Activated naive CD4-positive, alpha-beta T cell treated with Interleukin-2 at 50 U/mL for 16 hours (primary cell): Measurements from ENCODE around the gene SLC8B1.
"Not testable (repeated sequence)": the region's sequence is repeated elsewhere in the genome, so short reads cannot be mapped to it uniquely, and the experiment has no call there.

Experiments
- DNase-seq: peaks from one replicate; pipeline ENCODE4 v3.0.0-alpha.2; 2020

The SLC8B1 gene

DNA sequence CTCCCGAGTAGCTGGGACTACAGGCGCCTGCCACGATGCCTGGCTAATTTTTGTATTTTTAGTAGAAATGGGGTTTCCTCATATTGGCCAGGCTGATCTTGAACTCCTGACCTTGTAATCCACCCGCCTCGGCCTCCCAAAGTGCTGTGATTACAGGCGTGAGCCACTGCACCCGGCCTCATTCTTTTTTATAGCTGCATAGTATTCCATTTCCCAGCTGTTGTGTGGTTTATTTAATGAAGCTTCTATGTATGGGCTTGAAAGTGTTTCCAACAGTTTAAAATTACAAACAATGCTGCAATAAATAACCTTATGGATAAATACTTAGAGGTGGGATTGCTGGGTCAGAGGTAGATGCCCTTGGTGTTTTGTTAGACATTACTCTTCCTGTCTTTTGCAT lies 19.3 kb upstream of the SLC8B1 start:
- DNase-seq, result not testable (repeated sequence)

DNA sequence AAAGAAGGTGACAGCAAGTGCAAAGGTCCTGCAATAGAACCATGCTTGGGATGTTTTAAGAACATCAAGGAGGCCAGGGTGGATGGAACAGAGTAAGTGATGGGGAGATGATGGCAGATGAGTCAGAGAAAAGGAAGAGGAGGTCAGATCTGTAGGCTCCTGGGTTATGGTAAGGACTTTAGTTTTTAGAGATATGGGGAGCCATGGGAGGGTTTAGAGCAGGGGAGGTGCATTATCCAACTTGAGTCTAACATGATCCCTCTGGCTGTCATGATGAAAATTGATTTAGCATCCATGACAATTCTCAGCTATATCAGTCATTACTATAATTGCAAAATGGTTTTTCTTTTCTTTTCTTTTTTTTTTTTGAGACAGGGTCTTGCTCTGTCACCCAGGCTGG lies 16.2 kb upstream of the SLC8B1 start:
- no peak for DNase-seq

DNA sequence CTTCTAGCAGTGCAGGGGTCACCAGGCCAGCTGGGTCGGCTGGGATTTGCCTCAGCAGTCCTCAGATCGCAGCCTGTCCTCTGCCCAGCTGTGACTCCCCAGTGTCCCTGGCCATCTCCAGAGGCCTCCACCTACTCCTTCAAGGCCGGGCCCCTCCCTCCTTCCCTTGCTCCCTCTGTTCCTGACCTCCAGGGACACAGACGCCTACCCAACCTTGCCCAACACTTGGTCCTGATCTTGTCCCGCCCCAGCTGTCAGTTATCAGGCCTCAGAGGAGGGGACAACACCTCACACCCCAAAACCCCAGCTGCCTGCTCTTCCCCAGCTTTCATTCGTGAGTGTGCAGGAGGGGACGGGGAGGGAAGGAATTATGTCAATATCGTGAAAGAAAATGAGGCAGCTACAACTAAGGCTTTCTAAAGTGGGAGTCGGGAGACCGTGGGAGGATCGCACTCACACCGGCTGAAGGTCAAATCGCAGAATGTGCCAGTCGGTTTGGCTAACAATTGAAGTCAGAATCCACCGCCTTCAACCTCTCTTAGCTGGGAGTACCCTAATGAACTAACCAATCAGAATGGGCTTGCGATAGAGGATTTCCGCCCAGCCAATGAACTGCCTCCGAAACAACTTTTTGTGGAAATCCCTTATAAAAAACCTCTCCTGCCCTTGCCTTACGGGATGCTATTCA lies 14.1 kb upstream of the SLC8B1 start:
- DNase-seq, result no peak

DNA sequence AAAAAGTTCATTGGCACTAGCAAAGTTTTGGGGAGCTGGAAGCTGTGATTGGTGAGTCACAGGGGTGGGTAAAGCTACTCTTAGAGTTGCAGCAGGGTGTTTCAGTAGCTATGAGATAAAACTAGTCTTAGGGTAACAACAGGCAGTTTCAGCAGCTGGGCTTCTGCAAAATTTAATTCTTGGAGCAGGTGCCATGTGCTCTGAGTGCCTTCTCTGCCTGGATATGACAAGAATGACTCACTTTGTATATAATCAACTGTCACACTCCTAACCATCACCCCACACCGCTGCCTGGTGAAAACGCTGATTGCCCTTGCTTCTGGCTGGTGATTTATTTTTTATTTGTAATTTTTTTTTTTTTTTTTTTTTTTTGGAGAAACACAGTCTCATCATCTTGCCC lies 13.0 kb upstream of the SLC8B1 start:
- no peak for DNase-seq

DNA sequence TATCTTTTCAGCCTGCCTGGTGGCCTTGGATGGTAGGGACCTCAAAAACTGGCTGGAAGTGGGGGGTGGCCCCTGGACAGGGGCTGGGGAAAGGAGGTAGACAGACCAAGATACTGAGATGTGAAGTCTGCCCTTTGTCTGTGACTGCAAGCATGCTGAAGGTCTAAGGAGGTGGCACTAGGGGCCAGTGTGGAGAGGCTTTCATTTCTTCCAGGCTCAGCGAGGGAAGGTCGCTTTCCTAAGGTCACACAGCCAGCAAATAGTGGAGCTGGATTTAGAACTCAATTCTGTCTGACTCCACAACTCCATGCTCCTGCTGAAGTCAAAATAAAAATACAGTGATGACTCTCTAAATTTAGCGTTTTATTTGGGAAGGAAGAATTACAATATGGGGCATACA lies 12.2 kb upstream of the SLC8B1 start:
- DNase-seq, result no peak

DNA sequence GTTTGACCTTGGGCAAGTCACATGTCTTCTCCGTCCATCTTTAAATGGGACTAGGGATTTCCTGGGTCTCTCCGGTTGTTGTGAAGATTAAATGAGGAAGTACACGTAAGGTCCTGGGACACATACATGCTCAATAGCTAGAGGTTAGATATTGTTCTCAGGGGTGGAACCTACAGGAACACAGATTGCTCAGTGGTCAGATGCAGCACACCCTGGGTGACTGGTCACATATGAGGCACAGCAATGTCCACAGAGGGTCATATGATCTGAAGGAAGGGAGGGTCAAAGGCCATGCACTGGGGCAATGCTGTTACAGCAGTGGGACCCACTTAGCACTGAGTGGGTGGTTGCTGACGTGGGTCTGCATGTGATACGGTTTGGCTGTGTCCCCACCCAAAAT lies 11.4 kb upstream of the SLC8B1 start:
- no peak for DNase-seq

DNA sequence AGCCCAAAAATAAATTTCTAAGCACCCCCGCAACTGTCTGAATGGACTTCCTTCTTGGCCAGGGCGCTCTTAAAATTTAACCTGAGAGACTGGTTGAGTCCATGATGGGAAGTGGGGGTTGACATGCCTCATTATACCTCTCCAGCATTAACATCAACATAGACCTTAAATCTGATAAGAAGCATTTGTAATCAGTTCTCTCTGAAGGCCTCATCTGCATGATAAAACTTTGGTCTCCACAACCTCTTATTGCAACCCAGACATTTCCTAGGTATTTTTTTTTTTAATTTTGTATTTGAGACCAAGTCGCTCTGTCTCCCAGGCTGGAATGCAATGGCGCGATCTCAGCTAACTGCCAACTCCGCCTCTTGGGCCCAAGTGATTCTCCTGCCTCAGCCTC lies 10.4 kb upstream of the SLC8B1 start:
- no peak for DNase-seq

DNA sequence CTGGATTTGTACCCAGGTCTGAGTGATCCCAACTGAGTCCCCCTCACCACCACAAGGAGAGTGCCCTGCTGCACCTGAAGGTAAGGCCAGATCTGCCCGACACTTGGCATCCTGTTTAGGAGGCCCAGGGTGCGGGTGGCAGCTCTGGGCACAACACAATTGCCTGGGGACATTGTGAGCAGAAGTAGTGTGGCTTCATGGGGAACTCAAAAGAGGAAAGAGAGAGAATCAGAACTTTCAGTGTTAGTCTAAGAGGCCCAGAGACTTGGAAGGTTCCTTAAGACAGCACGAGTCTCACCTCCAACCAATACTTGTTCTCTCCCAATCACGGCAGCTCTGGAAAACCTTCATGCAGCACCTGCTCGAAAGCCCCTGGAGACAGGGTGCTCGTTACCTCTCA lies 6.6 kb upstream of the SLC8B1 start:
- no peak for DNase-seq

DNA sequence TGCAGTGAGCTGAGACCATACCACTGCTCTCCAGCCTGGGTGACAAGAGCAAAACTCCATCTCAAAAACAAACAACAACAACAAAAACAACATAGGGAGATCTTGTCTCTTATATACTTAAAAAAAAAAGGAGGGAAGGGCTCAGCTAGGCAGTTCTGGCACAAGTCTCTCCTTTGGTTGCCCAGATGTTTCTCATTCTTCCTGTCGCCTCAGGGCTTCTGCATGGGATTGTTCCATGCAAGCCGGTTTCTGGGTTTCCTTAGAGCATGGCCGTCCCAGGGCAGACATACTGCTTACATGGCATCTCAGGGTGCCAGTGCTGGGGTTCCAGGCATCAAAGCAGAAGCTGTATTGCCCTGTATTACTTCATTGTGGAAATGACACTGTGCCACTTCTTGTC lies 5.2 kb upstream of the SLC8B1 start:
- DNase-seq, result no peak

DNA sequence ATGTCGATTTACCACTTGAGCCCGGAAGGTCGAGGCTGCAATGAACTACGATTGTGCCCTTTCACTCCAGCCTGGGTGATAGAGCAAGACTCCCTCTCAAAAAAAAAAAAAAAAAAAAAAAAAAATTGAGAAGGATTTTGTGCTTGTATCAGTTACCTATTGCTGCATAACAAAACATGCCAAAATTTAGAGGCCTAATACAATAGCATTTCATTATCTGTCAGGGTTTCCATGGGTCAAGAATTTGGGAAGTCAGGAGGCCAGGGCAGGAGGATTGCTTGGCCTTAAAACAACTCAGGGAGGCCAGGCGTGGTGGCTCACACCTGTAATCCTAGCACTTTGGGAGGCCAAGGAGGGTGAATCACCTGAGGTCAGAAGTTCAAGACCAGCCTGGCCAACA lies 4.6 kb upstream of the SLC8B1 start:
- DNase-seq, result no peak

DNA sequence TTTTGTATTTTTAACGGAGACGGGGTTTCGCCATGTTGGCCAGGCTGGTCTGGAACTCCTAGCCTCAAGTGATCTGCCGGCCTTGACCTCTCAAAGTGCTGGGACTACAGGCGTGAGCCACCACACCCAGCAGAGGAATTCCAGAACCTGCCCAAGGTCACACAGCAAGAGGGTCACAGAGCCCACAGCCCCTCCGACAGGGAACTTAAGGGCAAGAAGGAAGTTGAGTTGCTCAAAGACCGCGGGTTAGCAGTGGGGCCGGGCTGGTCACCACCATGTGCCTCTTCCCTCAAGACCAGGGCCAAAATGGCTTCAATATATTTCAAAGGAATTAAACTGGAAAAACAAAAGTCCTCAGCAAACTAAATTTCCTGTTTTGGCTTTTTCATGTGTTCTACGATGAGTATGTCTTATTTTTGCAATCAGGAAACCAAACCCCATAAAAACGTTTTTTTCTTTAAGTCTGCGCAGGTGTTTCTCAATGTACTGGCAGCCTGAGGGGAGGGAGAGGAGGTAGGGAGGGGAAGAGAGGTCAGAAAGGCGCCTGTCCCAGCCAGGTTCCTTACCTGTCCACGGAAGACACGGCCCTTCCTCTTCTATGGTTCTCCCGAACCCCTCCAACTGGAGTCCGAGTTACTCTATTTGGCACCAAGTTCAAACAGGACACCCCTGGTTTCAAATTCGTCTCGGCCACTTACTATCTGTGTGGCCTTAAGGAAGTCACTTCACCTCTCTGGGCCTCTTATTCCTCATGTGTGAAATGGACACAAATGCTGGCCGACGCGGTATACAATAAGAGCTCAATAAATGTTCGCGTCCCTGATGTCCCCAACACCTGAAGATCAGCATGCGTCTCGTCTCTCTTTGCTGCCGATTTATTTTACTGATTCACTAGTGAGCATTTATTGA lies 778 bp downstream of the SLC8B1 start:
- no peak for DNase-seq

DNA sequence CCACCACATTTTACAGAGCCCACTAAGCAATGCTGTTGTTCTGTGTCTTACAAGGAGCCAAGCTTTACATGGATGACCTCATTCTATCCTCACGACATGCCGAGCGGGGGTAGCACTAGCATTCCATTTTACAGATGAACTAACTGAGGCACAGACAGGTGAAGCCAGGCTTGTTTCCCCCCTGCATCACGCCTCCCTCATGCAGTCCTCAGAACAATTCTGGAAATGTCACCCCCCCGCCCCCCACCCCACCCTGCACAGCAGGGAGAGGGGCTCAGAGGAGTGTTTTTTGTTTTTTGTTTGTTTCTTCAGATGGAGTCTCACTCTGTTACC lies 1.5 kb downstream of the SLC8B1 start:
- DNase-seq, result no peak

DNA sequence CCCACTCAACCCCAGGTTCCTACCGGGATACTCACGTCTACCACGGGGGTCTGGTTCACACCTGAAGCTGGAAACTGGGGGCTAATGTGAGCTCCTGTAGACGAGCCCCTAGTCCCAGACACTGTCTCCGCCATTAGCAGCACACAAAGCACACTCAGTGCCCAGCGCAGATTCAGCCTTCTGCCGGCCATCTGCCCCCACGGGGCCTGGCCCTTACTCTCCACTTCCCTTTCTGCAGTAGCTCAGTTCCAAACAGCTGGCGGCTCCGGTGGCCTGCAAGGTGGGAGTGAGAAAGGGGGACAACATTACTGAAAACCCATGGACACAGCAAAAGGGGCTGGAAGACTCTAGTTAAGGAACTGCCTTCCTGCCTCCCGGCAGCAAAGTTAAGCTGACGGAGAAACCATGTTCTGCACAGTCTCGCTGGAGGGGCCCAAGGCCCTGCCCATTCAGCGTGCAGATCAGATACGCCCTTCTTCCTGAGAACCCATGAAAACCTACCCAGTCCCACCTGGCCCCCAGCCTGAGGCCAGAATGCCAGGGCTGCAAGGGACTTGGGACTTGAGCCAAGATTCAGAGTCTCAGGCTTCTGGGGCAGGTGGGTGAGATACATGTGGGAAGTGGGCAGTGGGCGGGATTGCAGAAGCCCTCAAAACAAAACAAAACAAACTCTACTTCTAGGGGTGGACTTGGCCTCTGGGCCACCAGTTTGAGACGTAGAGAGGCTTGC lies 2.1 kb downstream of the SLC8B1 start:
- DNase-seq, result no peak

DNA sequence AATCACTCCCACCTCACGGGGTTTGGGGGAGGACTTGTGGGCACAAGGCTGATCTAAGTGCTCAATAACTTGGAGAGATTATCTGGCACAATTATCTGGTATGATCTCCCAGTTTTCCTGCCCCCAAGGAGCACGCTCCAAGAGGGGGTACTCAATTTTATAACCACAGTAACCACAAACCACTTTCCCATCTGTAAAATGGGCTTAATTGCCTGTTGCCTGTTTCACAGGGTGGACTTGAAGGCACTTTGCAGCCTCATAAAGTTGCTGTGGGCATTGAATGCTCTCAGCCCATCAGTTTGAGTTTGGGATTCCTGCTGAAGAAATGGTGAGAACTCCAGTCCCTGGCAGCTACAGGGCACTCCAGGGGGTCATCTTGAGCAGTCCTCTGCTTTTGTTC lies 4.4 kb downstream of the SLC8B1 start:
- no peak for DNase-seq

DNA sequence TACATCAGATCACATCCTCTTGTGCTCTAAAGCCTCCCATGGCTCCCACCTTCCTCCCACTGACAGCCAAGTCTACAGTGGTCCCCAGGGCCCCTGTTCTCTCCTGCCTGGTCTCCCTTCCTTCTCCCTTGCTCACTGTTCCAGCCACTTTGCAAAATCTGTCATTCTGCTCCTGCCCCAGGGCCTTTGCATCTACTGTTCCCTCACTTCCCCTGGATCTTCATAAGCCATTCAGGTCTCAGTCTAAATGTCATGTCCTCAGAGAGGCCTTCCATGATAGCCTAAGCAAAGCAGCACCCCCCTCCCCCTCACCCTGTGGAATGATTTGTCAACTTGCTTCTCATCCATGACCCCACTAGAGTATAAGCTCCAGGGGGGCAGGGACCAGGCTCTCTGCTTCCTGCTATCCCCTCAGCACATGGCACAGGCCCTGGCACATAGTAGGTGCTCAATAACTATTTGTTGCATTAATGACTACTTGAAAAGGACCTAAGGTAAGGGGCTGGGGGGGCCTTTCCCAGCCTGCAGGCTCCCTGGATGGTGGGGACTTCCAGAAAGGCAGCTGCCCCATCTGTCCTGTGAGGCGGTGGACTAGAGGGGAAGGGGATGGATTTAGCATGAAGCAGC lies 5.0 kb downstream of the SLC8B1 start:
- no peak for DNase-seq

DNA sequence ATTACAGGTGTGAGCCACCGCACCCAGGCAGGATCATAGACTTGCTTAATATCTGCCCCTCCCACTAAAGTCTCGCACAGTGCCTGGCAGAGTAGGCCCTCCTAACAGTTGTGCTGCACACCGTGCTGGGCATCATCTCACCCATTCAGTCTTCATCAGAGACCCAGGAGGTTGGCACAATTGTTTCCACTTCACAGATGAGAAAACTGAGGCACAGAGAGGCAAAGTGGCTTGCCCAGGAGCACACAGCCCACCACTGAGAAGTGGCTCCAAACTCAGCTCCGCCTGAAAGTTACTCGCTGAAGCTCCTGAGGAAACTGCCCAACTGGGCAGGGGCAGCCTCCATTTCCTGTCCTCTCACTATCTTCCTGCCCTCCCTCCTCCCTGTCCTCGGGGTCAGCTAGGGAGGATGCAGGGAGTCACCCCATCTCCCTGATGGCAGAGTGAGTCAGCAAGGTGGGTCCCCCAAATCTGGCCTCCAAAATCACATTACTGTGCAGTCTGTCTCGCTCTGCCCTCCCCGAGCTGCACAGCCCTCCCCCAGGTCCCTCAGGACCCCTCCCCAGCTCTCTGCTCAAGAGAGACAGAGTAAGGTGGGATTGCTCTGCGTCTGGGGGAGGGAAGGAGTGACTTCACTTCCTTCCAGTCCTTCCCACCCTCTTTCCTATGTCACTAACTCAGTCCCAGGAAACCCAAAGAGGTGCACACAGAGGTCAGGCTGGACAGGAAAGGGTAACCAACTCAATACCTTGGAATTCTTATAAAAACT lies 5.7 kb downstream of the SLC8B1 start:
- DNase-seq, result no peak

DNA sequence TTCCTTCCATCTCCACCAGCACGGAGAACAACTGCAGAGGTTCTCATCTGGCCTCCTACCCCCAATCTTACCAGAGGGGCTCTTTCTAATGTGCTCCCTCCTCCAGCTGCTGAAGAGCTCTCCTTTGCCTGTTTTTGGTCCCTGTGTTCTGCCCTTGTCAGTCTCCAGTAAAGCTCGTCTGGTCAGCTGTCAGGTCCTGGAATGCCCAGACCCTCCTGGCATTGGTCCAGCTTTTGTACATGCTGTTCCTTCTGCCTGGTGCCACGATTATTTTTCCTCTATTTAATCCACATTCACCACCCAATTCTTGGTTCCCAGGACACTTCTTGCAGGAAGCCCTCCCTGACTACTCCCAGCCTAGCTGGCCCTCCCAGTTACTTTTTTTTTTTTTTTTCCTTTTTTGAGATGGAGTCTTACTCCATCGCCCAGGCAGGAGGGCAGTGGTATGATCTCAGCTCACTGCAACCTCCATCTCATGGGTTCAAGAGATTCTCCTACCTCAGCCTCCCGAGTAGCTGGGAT lies 6.5 kb downstream of the SLC8B1 start:
- DNase-seq, result no peak

DNA sequence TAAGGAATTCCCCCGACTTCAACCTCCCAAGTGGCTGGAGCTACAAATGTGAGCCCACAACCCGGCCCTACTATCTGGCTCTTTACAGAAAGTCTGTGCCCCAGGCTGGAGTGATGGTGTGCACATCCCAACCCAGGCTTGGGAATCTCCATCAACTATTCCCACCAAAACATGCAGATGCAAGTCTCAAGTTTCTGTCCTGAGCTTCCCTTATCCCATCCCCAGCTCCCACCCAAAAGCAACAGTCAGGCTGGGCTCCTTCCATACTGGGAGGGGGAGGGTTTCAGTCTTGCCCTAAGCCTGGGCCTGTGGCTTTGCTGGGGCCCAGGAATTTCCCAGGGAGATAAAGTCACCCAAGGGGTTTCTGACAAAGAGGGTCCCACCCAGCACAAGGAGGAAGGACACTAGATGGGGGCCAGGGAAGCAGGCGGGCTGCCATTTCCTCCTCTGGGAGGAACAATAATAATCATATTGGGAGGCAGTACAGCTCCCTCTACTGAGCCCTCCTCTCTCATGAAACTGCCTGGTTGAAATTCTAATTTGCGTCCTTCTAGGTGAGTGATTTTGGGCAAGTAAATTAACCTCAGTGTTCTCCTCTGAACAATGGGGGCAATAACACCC lies 8.0 kb downstream of the SLC8B1 start:
- DNase-seq, result no peak

DNA sequence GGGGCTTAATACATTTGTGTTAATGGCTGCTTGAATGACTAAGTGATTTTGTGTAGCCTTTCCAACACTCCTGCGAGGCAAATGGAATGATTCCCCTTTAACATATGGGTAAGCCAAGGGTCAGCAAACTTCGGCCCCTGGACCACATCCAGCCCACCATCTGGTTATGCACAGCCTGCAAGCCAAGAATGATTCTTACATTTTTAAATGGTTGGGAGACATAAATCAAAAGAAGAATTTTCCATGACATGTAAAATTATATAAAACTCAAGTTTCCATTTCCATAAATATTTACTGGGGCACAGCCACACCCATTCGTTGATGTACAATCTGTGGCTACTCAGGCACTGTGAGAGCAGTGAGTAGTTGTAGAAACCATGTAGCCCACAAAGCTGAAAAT lies 9.0 kb downstream of the SLC8B1 start:
- DNase-seq, result no peak

DNA sequence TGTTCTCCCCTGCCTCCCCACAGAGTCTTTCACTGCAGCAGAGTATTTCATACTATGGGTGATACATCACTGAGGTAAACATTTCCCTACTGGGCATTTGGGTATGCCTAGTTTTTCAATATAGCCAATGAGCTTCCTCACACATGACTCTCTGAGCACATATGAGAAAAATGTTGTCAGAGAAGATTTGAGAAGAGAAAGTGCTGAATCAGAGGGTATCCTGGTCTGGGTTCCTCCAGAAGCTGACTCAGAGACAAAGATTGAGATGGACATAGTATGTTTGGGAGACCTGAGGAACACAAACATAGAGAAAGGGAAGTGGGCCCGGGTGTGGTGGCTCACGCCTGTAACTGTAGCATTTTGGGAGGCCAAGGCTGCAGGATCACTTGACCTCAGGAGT lies 12.6 kb downstream of the SLC8B1 start:
- DNase-seq, result no peak

DNA sequence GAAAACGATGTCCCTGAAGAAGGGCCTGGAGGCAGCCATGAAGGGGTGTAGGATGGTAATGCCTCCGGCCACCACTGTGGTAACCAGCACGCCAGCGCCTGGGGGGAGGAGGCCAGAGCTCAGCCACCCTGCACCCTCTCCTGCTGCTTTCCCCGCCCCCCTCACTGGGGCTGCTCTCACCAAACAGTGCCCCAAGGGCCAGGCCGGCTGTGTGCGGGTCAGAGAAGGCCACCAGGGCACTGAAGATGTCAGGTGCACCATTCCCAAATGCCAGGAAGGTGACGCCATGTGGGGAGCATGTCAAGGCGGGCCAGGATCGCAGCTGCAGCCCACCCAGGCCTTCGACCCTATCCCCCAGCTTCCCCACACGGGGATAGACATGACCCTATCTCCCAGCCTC lies 14.5 kb downstream of the SLC8B1 start:
- no peak for DNase-seq
